Stimulated activated CD8-positive, alpha-beta memory T cell treated with anti-CD3 and anti-CD28 coated beads, Interleukin-7, amount 100 ng/mL, for 24 hours (primary cell): Measurements from ENCODE around the gene CDC16.
"Not testable (repeated sequence)": the region's sequence is repeated elsewhere in the genome, so short reads cannot be mapped to it uniquely, and the experiment has no call there.

Experiments
- DNase-seq: peaks from one replicate; pipeline ENCODE4 v3.0.0-alpha.2; 2020; ENCODE audit warnings: low read depth

CDC16 gene

GRCh38 chr13:114263578-114263977 is 28.9 kb downstream of the CDC16 start:
- no peak for DNase-seq

- DNase-seq: not testable (repeated sequence)
Observed at GRCh38 chr13:114264313-114264712, 29.6 kb downstream of the CDC16 start.

- no peak for DNase-seq
Observed at GRCh38 chr13:114264886-114265611, 30.4 kb downstream of the CDC16 start.

- DNase-seq: no peak
Observed at GRCh38 chr13:114266241-114266640, 31.5 kb downstream of the CDC16 start.

GRCh38 chr13:114268344-114269280 is 33.9 kb downstream of the CDC16 start:
- no peak for DNase-seq

- DNase-seq: no peak
Observed at GRCh38 chr13:114269281-114269770, 34.6 kb downstream of the CDC16 start.

- DNase-seq: no peak
Observed at GRCh38 chr13:114272977-114273376, 38.3 kb downstream of the CDC16 start.

- DNase-seq: no peak
Observed at GRCh38 chr13:114275304-114275703, 40.6 kb downstream of the CDC16 start.

- no peak for DNase-seq
Observed at GRCh38 chr13:114279146-114279545, 44.4 kb downstream of the CDC16 start.

- DNase-seq: no peak
Observed at GRCh38 chr13:114279758-114280355, 45.2 kb downstream of the CDC16 start.

GRCh38 chr13:114281351-114282040 is 46.8 kb downstream of the CDC16 start, which contains the start of gene UPF3A:
UPF3A (plus strand) TSS chr13:114281601; CDS start chr13:114281640, 39 bp downstream.
- peak; percentile 71 for DNase-seq

GRCh38 chr13:114282041-114282670 is 47.5 kb downstream of the CDC16 start:
- peak; percentile 3 for DNase-seq

GRCh38 chr13:114283576-114283975 is 48.9 kb downstream of the CDC16 start:
- DNase-seq: no peak

GRCh38 chr13:114284680-114285079 is 50.0 kb downstream of the CDC16 start:
- DNase-seq: no peak

GRCh38 chr13:114285166-114285808 is 50.6 kb downstream of the CDC16 start:
- no peak for DNase-seq

GRCh38 chr13:114286808-114287207 is 52.1 kb downstream of the CDC16 start:
- DNase-seq: no peak

- no peak for DNase-seq
Observed at GRCh38 chr13:114288157-114288591, 53.5 kb downstream of the CDC16 start.

GRCh38 chr13:114296448-114296847 is 61.8 kb downstream of the CDC16 start:
- DNase-seq: no peak

- DNase-seq: no peak
Observed at GRCh38 chr13:114296902-114297301, 62.2 kb downstream of the CDC16 start.

GRCh38 chr13:114298866-114299265 is 64.2 kb downstream of the CDC16 start:
- DNase-seq: no peak
